H9 (cell line): ENCODE data around the gene GAK. TPM values are rescaled to one million over a fixed set of nuclear protein-coding genes. Genes with fewer than 3 reads are reported as not detected.

ENCODE experiments used
- DNase-seq: peaks from one replicate; pipeline ENCODE4 v3.0.0-alpha.2; 2017
- H2AFZ ChIP-seq: one replicate; pipeline ENCODE4 v1.6.1; 2013; ENCODE audit warnings: mild to moderate bottlenecking, low read length, control low read depth, moderate library complexity
- H2AK5ac ChIP-seq: 2 replicates; pipeline ENCODE4 v1.6.1; 2013; ENCODE audit warnings: low read length, control low read depth, mixed read lengths; ENCODE audit not compliant: insufficient read length
- H2BK120ac ChIP-seq: one replicate; pipeline ENCODE4 v1.6.1; 2013; ENCODE audit warnings: low read depth, mild to moderate bottlenecking, low read length, control low read depth, inconsistent platforms; ENCODE audit not compliant: poor library complexity, severe bottlenecking
- H2BK12ac ChIP-seq: 2 replicates; pipeline ENCODE4 v1.6.1; 2013; ENCODE audit warnings: low read length, control low read depth, mixed read lengths, low read depth; ENCODE audit not compliant: insufficient read length
- H2BK15ac ChIP-seq: 2 replicates; pipeline ENCODE4 v1.6.1; 2013; ENCODE audit warnings: low read depth, low read length, control low read depth
- H2BK20ac ChIP-seq: one replicate; pipeline ENCODE4 v1.6.1; 2013; ENCODE audit warnings: low read depth, mild to moderate bottlenecking, low read length, control low read depth, inconsistent platforms; ENCODE audit not compliant: poor library complexity, severe bottlenecking
- H2BK5ac ChIP-seq: 2 replicates; pipeline ENCODE4 v1.6.1; 2013; ENCODE audit warnings: low read length, control low read depth, mixed read lengths; ENCODE audit not compliant: insufficient read length
- H3K14ac ChIP-seq: 2 replicates; pipeline ENCODE4 v1.6.1; 2013; ENCODE audit warnings: low read length, control low read depth; ENCODE audit not compliant: insufficient read depth
- H3K18ac ChIP-seq: 2 replicates; pipeline ENCODE4 v1.6.1; 2013; ENCODE audit warnings: low read depth, mild to moderate bottlenecking, mixed read lengths, low read length, control low read depth; ENCODE audit not compliant: insufficient read length
- H3K23ac ChIP-seq: 2 replicates; pipeline ENCODE4 v1.6.1; 2013; ENCODE audit warnings: low read length, control low read depth, mixed read lengths, low read depth; ENCODE audit not compliant: insufficient read length
- H3K23me2 ChIP-seq: 2 replicates; pipeline ENCODE4 v1.6.1; 2013; ENCODE audit warnings: low read depth, mild to moderate bottlenecking, mixed read lengths, low read length, control low read depth; ENCODE audit not compliant: insufficient read length, poor library complexity, severe bottlenecking
- H3K27ac ChIP-seq: 2 replicates; pipeline ENCODE4 v1.5.1; 2013; ENCODE audit warnings: low read length, control low read depth, mixed read lengths, low read depth; ENCODE audit not compliant: insufficient read length
- H3K27me3 ChIP-seq: 2 replicates; pipeline ENCODE4 v1.6.1; 2013; ENCODE audit warnings: low read length, control low read depth, inconsistent platforms; ENCODE audit not compliant: insufficient read depth
- H3K4ac ChIP-seq: 2 replicates; pipeline ENCODE4 v1.6.1; 2013; ENCODE audit warnings: low read depth, mild to moderate bottlenecking, control low read depth, inconsistent platforms, low read length, moderate library complexity
- H3K4me1 ChIP-seq: 2 replicates; pipeline ENCODE4 v1.6.1; 2013; ENCODE audit warnings: low read length, control low read depth, inconsistent platforms; ENCODE audit not compliant: insufficient read depth
- H3K4me2 ChIP-seq: 2 replicates; pipeline ENCODE4 v1.6.1; 2013; ENCODE audit warnings: low read length, control low read depth, mixed read lengths; ENCODE audit not compliant: insufficient read length, insufficient read depth
- H3K56ac ChIP-seq: 2 replicates; pipeline ENCODE4 v1.6.1; 2013; ENCODE audit warnings: low read depth, mild to moderate bottlenecking, mixed read lengths, low read length, control low read depth; ENCODE audit not compliant: insufficient read length
- H3K79me1 ChIP-seq: 2 replicates; pipeline ENCODE4 v1.6.1; 2013; ENCODE audit warnings: low read depth, mild to moderate bottlenecking, moderate library complexity, low read length, control low read depth, inconsistent platforms; ENCODE audit not compliant: insufficient read depth, poor library complexity, severe bottlenecking
- H3K79me2 ChIP-seq: 2 replicates; pipeline ENCODE4 v1.6.1; 2013; ENCODE audit warnings: low read length, control low read depth, inconsistent platforms; ENCODE audit not compliant: insufficient read depth
- H3K9ac ChIP-seq: 2 replicates; pipeline ENCODE4 v1.6.1; 2013; ENCODE audit warnings: low read length, control low read depth, mixed read lengths; ENCODE audit not compliant: insufficient read length; ENCODE audit errors: extremely low read depth
- H3K9me3 ChIP-seq: one replicate; pipeline ENCODE4 v1.6.1; 2013; ENCODE audit warnings: low read depth, low read length, inconsistent platforms; ENCODE audit not compliant: control insufficient read depth
- H3T11ph ChIP-seq: one replicate; pipeline ENCODE4 v1.6.1; 2013; ENCODE audit warnings: mild to moderate bottlenecking, low read length, control low read depth, inconsistent platforms
- H4K20me1 ChIP-seq: one replicate; pipeline ENCODE4 v1.6.1; 2013; ENCODE audit not compliant: control insufficient read depth, insufficient read length, insufficient read depth
- H4K5ac ChIP-seq: 2 replicates; pipeline ENCODE4 v1.6.1; 2013; ENCODE audit warnings: low read depth, mild to moderate bottlenecking, mixed read lengths, low read length, control low read depth; ENCODE audit not compliant: insufficient read length
- H4K8ac ChIP-seq: replicated peaks from 2 replicates; pipeline ENCODE4 v1.6.1; 2013; ENCODE audit warnings: low read length, control low read depth, mixed read lengths, low read depth; ENCODE audit not compliant: insufficient read length
- H4K91ac ChIP-seq: 2 replicates; pipeline ENCODE4 v1.6.1; 2013; ENCODE audit warnings: low read depth, mild to moderate bottlenecking, moderate library complexity, mixed read lengths, low read length, control low read depth; ENCODE audit not compliant: insufficient read length
- H3K27ac Mint-ChIP-seq, 3 experiments: 2 replicates in 2 of 3; 3 replicates in 1 of 3; pipeline ENCODE4 v1.8.0; 2020 to 2021; ENCODE audit warnings: mixed read lengths in 3 of 3, mild to moderate bottlenecking in 1 of 3, moderate library complexity in 1 of 3
- H3K27me3 Mint-ChIP-seq: 2 replicates; pipeline ENCODE4 v1.8.0; 2021; ENCODE audit warnings: low read depth, mild to moderate bottlenecking, moderate library complexity, mixed read lengths
- H3K36me3 Mint-ChIP-seq, 3 experiments: 2 replicates in 2 of 3; 3 replicates in 1 of 3; pipeline ENCODE4 v1.8.0; 2020 to 2021; ENCODE audit warnings: low read depth in 3 of 3, mixed read lengths in 3 of 3; ENCODE audit not compliant: insufficient read depth in 1 of 3
- H3K4me1 Mint-ChIP-seq, 2 experiments: 2 replicates each; pipeline ENCODE4 v1.8.0; 2020; ENCODE audit warnings: mixed read lengths in 2 of 2
- H3K4me3 Mint-ChIP-seq, 2 experiments: 2 replicates in 1 of 2; 3 replicates in 1 of 2; pipeline ENCODE4 v1.8.0; 2020 to 2021; ENCODE audit warnings: mild to moderate bottlenecking in 2 of 2, mixed read lengths in 2 of 2, moderate library complexity in 1 of 2
- H3K9me3 Mint-ChIP-seq, 2 experiments: 2 replicates in 1 of 2; 3 replicates in 1 of 2; pipeline ENCODE4 v1.8.0; 2020; ENCODE audit warnings: mild to moderate bottlenecking in 2 of 2, mixed read lengths in 2 of 2, moderate library complexity in 1 of 2
- WGBS: extraction: QIAGEN DNeasy Blood & Tissue Kit; methylation state at CpG from one replicate; pipeline ENCODE4 v1.1.7; 2013; ENCODE audit warnings: missing lambda C conversion rate, low lambda C conversion rate, mixed read lengths; ENCODE audit not compliant: insufficient read length; ENCODE audit errors: extremely low coverage; 5-methylcytosine and 5-hydroxymethylcytosine counted together
- total RNA-seq: library from RNA; stranded (reverse); gene quantifications from 2 replicates; pipeline ENCODE4 v1.2.1, GENCODE V29; 2021
- TF ChIP-seq, protein P1 (sequence below): fragments of 200-600 bp; sonication (generic); conservative IDR thresholded peaks from 3 replicates; pipeline ENCODE4 v1.8.0; 2021; ENCODE audit warnings: antibody characterized with exemption, mild to moderate bottlenecking

Gene GAK
- total RNA-seq, 1 experiment from 2014 or later = 80.7 TPM

GRCh38 chr4:905485-906338 is 26.4 kb downstream of the GAK start:
- H3K4ac ChIP-seq = no peak overlapping the region
- no peak overlapping the region for H3K14ac ChIP-seq
- H2AK5ac ChIP-seq = no peak overlapping the region
- no peak overlapping the region for H2BK12ac ChIP-seq
- no peaks in the 10 kb centered on the region for H4K20me1 ChIP-seq
- TF ChIP-seq, protein P1, sequence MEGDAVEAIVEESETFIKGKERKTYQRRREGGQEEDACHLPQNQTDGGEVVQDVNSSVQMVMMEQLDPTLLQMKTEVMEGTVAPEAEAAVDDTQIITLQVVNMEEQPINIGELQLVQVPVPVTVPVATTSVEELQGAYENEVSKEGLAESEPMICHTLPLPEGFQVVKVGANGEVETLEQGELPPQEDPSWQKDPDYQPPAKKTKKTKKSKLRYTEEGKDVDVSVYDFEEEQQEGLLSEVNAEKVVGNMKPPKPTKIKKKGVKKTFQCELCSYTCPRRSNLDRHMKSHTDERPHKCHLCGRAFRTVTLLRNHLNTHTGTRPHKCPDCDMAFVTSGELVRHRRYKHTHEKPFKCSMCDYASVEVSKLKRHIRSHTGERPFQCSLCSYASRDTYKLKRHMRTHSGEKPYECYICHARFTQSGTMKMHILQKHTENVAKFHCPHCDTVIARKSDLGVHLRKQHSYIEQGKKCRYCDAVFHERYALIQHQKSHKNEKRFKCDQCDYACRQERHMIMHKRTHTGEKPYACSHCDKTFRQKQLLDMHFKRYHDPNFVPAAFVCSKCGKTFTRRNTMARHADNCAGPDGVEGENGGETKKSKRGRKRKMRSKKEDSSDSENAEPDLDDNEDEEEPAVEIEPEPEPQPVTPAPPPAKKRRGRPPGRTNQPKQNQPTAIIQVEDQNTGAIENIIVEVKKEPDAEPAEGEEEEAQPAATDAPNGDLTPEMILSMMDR = no peak
- H3K4me1 ChIP-seq = no peaks in the 10 kb centered on the region
- H4K8ac ChIP-seq = no peak overlapping the region
- H3T11ph ChIP-seq = no peak overlapping the region
- H3K23ac ChIP-seq = no peak overlapping the region
- no peak for DNase-seq
- no peak overlapping the region for H3K27ac ChIP-seq
- no peak overlapping the region for H3K27ac Mint-ChIP-seq
- H3K79me2 ChIP-seq = no peaks in the 10 kb centered on the region
- no peak overlapping the region for H2BK15ac ChIP-seq
- H3K4me3 Mint-ChIP-seq = no peak overlapping the region
- H3K27me3 Mint-ChIP-seq = no peaks in the 10 kb centered on the region; the same call in 1 of the 2 replicates
- WGBS = no CpG with 5 or more reads among the region's 49 CpGs
- no peak overlapping the region for H2BK20ac ChIP-seq
- no peak overlapping the region for H3K9ac ChIP-seq
- H3K56ac ChIP-seq = no peak overlapping the region
- H3K18ac ChIP-seq = no peak overlapping the region
- no peak overlapping the region for H2BK5ac ChIP-seq
- H3K9me3 ChIP-seq = no peaks in the 10 kb centered on the region
- H3K23me2 ChIP-seq = no peaks in the 10 kb centered on the region
- no peak overlapping the region for H2BK120ac ChIP-seq
- H3K27me3 ChIP-seq = no peaks in the 10 kb centered on the region
- H2AFZ ChIP-seq = no peak overlapping the region
- peaks cover 0 to 8% of the 10 kb centered on the region in 2 experiments; a peak in 4 of 5 replicates for H3K9me3 Mint-ChIP-seq
- no peak overlapping the region for H3K4me2 ChIP-seq
- H4K5ac ChIP-seq = no peak overlapping the region
- H4K91ac ChIP-seq = no peak overlapping the region
- no peaks in the 10 kb centered on the region for H3K79me1 ChIP-seq
- H3K4me1 Mint-ChIP-seq = peaks cover 0 to 3% of the 10 kb centered on the region in 2 experiments; a peak in 2 of 4 replicates
- peaks cover 13 to 41% (median 33%) of the 10 kb centered on the region in 3 experiments for H3K36me3 Mint-ChIP-seq
